AG09309 (cell line): ENCODE measurements around the gene ZNF780A.

ENCODE experiments used
- DNase-seq: peaks from one replicate; pipeline ENCODE4 v3.0.0-alpha.2; 2010; ENCODE audit warnings: low read depth
- H3K4me3 ChIP-seq: 2 replicates; pipeline ENCODE4 v1.5.1; 2011; ENCODE audit warnings: mild to moderate bottlenecking, low read depth, low read length, moderate library complexity; ENCODE audit not compliant: control insufficient read depth
- CTCF ChIP-seq: IDR thresholded peaks from 2 replicates; pipeline ENCODE4 v1.5.1; 2011; ENCODE audit warnings: mild to moderate bottlenecking, low read depth, low read length, inconsistent platforms; ENCODE audit not compliant: insufficient read depth, control insufficient read depth; ENCODE audit errors: missing control alignments

ZNF780A gene

GRCh38 chr19:40090241-40091204, at the start of gene ZNF780A:
Gene ZNF780A (minus strand): TSS chr19:40090943. CDS start chr19:40084753, 6,190 bp downstream.
- H3K4me3 ChIP-seq: peak within 1 kb of the TSS; percentile 99
- TF ChIP-seq CTCF: no peak
- DNase-seq: no peak

GRCh38 chr19:40139533-40140287, 49.0 kb upstream of the ZNF780A start:
- DNase-seq: peak; percentile 8
- H3K4me3 ChIP-seq: no peak overlapping the region
- peak; percentile 64 for TF ChIP-seq CTCF

GRCh38 chr19:40136818-40137217, 46.1 kb upstream of the ZNF780A start:
- no peak for DNase-seq
- no peak for TF ChIP-seq CTCF
- H3K4me3 ChIP-seq: no peak overlapping the region

- no peak for DNase-seq
- no peak overlapping the region for H3K4me3 ChIP-seq
- no peak for TF ChIP-seq CTCF
Observed at GRCh38 chr19:40134866-40135265, 44.1 kb upstream of the ZNF780A start.

GRCh38 chr19:40133491-40133890, 42.7 kb upstream of the ZNF780A start:
- H3K4me3 ChIP-seq: no peak overlapping the region
- no peak for TF ChIP-seq CTCF
- DNase-seq: no peak

GRCh38 chr19:40130013-40130412, 39.3 kb upstream of the ZNF780A start:
- no peak for DNase-seq
- no peak for TF ChIP-seq CTCF
- H3K4me3 ChIP-seq: no peak overlapping the region
